Fibroblast of skin of scalp (primary cell): ENCODE results near the gene GNAQ.

Experiments used
- DNase-seq: peaks from one replicate; pipeline ENCODE4 v3.0.0-alpha.2; 2013

The GNAQ gene

GRCh38 chr9:78031893-78032729 is 500 bp upstream of the GNAQ start:
- DNase-seq = peak; percentile 98

- peak; percentile 61 for DNase-seq
Measured at GRCh38 chr9:78030553-78031443, 813 bp downstream of the GNAQ start.

GRCh38 chr9:78030296-78030552 is 1.4 kb downstream of the GNAQ start:
- DNase-seq = no peak

GRCh38 chr9:78029551-78030295 is 1.9 kb downstream of the GNAQ start:
- no peak for DNase-seq

- DNase-seq = no peak
Measured at GRCh38 chr9:78028926-78029325, 2.7 kb downstream of the GNAQ start.

GRCh38 chr9:78026947-78027346 is 4.7 kb downstream of the GNAQ start:
- peak; percentile 71 for DNase-seq

GRCh38 chr9:78026416-78026815 is 5.2 kb downstream of the GNAQ start:
- DNase-seq = no peak

GRCh38 chr9:78025186-78025585 is 6.4 kb downstream of the GNAQ start:
- DNase-seq = no peak

GRCh38 chr9:78023003-78023741 is 8.4 kb downstream of the GNAQ start:
- DNase-seq = peak; percentile 58

GRCh38 chr9:78021697-78022096 is 9.9 kb downstream of the GNAQ start:
- DNase-seq = no peak

GRCh38 chr9:78017190-78017693 is 14.4 kb downstream of the GNAQ start:
- no peak for DNase-seq

- no peak for DNase-seq
Measured at GRCh38 chr9:78015241-78015640, 16.4 kb downstream of the GNAQ start.

GRCh38 chr9:78014776-78015175 is 16.8 kb downstream of the GNAQ start:
- DNase-seq = peak; percentile 71

GRCh38 chr9:78013934-78014333 is 17.7 kb downstream of the GNAQ start:
- DNase-seq = peak; percentile 56

GRCh38 chr9:78011049-78011448 is 20.6 kb downstream of the GNAQ start:
- DNase-seq = peak; percentile 62

- DNase-seq = no peak
Measured at GRCh38 chr9:78010445-78010844, 21.2 kb downstream of the GNAQ start.

- no peak for DNase-seq
Measured at GRCh38 chr9:78009186-78009585, 22.4 kb downstream of the GNAQ start.

- DNase-seq = no peak
Measured at GRCh38 chr9:78006734-78007133, 24.9 kb downstream of the GNAQ start.

GRCh38 chr9:78005231-78006002 is 26.2 kb downstream of the GNAQ start:
- DNase-seq = peak; percentile 36

- no peak for DNase-seq
Measured at GRCh38 chr9:78004478-78005229, 27.0 kb downstream of the GNAQ start.

GRCh38 chr9:78003730-78004129 is 27.9 kb downstream of the GNAQ start:
- no peak for DNase-seq
